ENCODE results near the gene ALG11.

Gene ALG11

GRCh38 chr13:51998723-51999509 is 13.3 kb upstream of the ALG11 start:
- Histone ChIP-seq H3F3A (ENCODE audit: low read depth) (no peaks in the 10 kb centered on the region), H3K27me3 (ENCODE audit: insufficient read depth, low read length, poor library complexity, severe bottlenecking) (no peaks in the 10 kb centered on the region), H3K9me2 (replicated peaks; ENCODE audit: low read depth, low read length) (no peaks in the 10 kb centered on the region), H3K4me3 (ENCODE audit: low read length, poor library complexity, severe bottlenecking) (no peak overlapping the region), H2AFZ (ENCODE audit: low read length) (no peak overlapping the region), H3K4me1 (ENCODE audit: insufficient read depth, low read length, poor library complexity, severe bottlenecking) (no peaks in the 10 kb centered on the region), H3K9ac (ENCODE audit: low read depth, low read length, poor library complexity, severe bottlenecking) (no peak overlapping the region), H3K36me3 (ENCODE audit: insufficient read depth, low read length) (no peaks in the 10 kb centered on the region), H3K9me3 (ENCODE audit: insufficient read depth, low read depth, low read length) (no peaks in the 10 kb centered on the region), H3K79me2 (ENCODE audit: insufficient read depth, low read length) (no peaks in the 10 kb centered on the region), H3K4me2 (ENCODE audit: low read depth, low read length, poor library complexity, severe bottlenecking) (no peak overlapping the region), H4K20me1 (ENCODE audit: insufficient read depth, low read length, poor library complexity, severe bottlenecking) (no peaks in the 10 kb centered on the region)
- TF ChIP-seq, protein P1, sequence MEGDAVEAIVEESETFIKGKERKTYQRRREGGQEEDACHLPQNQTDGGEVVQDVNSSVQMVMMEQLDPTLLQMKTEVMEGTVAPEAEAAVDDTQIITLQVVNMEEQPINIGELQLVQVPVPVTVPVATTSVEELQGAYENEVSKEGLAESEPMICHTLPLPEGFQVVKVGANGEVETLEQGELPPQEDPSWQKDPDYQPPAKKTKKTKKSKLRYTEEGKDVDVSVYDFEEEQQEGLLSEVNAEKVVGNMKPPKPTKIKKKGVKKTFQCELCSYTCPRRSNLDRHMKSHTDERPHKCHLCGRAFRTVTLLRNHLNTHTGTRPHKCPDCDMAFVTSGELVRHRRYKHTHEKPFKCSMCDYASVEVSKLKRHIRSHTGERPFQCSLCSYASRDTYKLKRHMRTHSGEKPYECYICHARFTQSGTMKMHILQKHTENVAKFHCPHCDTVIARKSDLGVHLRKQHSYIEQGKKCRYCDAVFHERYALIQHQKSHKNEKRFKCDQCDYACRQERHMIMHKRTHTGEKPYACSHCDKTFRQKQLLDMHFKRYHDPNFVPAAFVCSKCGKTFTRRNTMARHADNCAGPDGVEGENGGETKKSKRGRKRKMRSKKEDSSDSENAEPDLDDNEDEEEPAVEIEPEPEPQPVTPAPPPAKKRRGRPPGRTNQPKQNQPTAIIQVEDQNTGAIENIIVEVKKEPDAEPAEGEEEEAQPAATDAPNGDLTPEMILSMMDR (conservative IDR thresholded peaks at IDR 0.05; ENCODE audit: low read length): no peak
- no peak for TF ChIP-seq EZH2phosphoT487 (IDR thresholded peaks at IDR 0.05; ENCODE audit: borderline replicate concordance)

GRCh38 chr13:51999510-51999911 is 12.7 kb upstream of the ALG11 start:
- no peak overlapping the region for H3K4me3 ChIP-seq (ENCODE audit: low read length, poor library complexity, severe bottlenecking)
- H3K4me2 ChIP-seq (ENCODE audit: low read depth, low read length, poor library complexity, severe bottlenecking): no peak overlapping the region
- H3K79me2 ChIP-seq (ENCODE audit: insufficient read depth, low read length): no peaks in the 10 kb centered on the region
- H4K20me1 ChIP-seq (ENCODE audit: insufficient read depth, low read length, poor library complexity, severe bottlenecking): no peaks in the 10 kb centered on the region
- TF ChIP-seq, protein P1 (conservative IDR thresholded peaks at IDR 0.05; ENCODE audit: low read length): no peak
- no peak for TF ChIP-seq EZH2phosphoT487 (IDR thresholded peaks at IDR 0.05; ENCODE audit: borderline replicate concordance)
- no peaks in the 10 kb centered on the region for H3K27me3 ChIP-seq (ENCODE audit: insufficient read depth, low read length, poor library complexity, severe bottlenecking)
- H3K36me3 ChIP-seq (ENCODE audit: insufficient read depth, low read length): no peaks in the 10 kb centered on the region
- H3K4me1 ChIP-seq (ENCODE audit: insufficient read depth, low read length, poor library complexity, severe bottlenecking): no peaks in the 10 kb centered on the region
- H3K9me2 ChIP-seq (replicated peaks; ENCODE audit: low read depth, low read length): no peaks in the 10 kb centered on the region
- no peak overlapping the region for H2AFZ ChIP-seq (ENCODE audit: low read length)
- no peak overlapping the region for H3K9ac ChIP-seq (ENCODE audit: low read depth, low read length, poor library complexity, severe bottlenecking)
- H3K9me3 ChIP-seq (ENCODE audit: insufficient read depth, low read depth, low read length): no peaks in the 10 kb centered on the region
- no peaks in the 10 kb centered on the region for H3F3A ChIP-seq (ENCODE audit: low read depth)

DNA sequence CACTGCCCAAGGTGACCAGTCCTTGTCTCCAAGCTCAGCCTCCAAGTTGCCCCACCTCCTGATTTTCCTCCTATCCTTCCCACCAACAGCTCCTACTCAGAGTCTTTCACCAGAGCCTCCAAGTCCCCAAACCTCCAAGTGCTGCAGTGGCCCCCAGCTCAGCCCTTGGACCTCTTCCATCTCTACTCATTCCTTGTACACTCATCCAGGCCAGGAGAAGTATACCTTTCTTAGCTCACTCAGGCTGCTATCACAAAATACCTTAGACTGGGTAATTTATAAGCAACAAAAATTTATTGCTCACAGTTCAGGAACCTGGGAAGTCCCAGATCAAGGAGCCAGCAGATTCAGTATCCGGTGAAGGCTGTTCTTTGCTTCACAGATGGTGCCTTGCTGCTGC is 12.3 kb upstream of the ALG11 start:
- Histone ChIP-seq H3K4me3 (ENCODE audit: low read length, poor library complexity, severe bottlenecking) (no peak overlapping the region), H3K27me3 (ENCODE audit: insufficient read depth, low read length, poor library complexity, severe bottlenecking) (no peaks in the 10 kb centered on the region), H3K36me3 (ENCODE audit: insufficient read depth, low read length) (no peaks in the 10 kb centered on the region), H3K4me1 (ENCODE audit: insufficient read depth, low read length, poor library complexity, severe bottlenecking) (no peaks in the 10 kb centered on the region), H3F3A (ENCODE audit: low read depth) (no peaks in the 10 kb centered on the region), H4K20me1 (ENCODE audit: insufficient read depth, low read length, poor library complexity, severe bottlenecking) (no peaks in the 10 kb centered on the region), H3K9ac (ENCODE audit: low read depth, low read length, poor library complexity, severe bottlenecking) (no peak overlapping the region), H3K4me2 (ENCODE audit: low read depth, low read length, poor library complexity, severe bottlenecking) (no peak overlapping the region), H3K9me2 (replicated peaks; ENCODE audit: low read depth, low read length) (no peaks in the 10 kb centered on the region), H3K79me2 (ENCODE audit: insufficient read depth, low read length) (no peaks in the 10 kb centered on the region), H3K9me3 (ENCODE audit: insufficient read depth, low read depth, low read length) (no peaks in the 10 kb centered on the region), H2AFZ (ENCODE audit: low read length) (no peak overlapping the region)
- TF ChIP-seq, protein P1 (conservative IDR thresholded peaks at IDR 0.05; ENCODE audit: low read length): no peak
- TF ChIP-seq EZH2phosphoT487 (IDR thresholded peaks at IDR 0.05; ENCODE audit: borderline replicate concordance): no peak

Measured in Loucy (cell line).